Keratinocyte (primary cell): ENCODE measurements around the gene CANT1.

ENCODE experiments used
- CTCF ChIP-seq, 3 experiments: IDR thresholded peaks in 1 of 3; conservative IDR thresholded peaks in 1 of 3; optimal IDR thresholded peaks in 1 of 3; 2 replicates in 2 of 3; 3 replicates in 1 of 3; pipeline versions ENCODE3 to v1.5.1; 2011; ENCODE audit warnings: low read length in 3 of 3, mild to moderate bottlenecking in 3 of 3, moderate library complexity in 2 of 3, control low read depth in 1 of 3, inconsistent platforms in 1 of 3; ENCODE audit not compliant: insufficient read depth in 2 of 3; ENCODE audit errors: extremely low read depth in 1 of 3
- EZH2 ChIP-seq: IDR thresholded peaks from one replicate; pipeline ENCODE4 v1.6.1; 2012; ENCODE audit warnings: inconsistent platforms, mild to moderate bottlenecking, low read length, moderate library complexity

- TF ChIP-seq CTCF (optimal IDR thresholded peaks at IDR 0.05 in 1 of 3, IDR thresholded peaks at IDR 0.05 in 1 of 3, conservative IDR thresholded peaks at IDR 0.05 in 1 of 3; ENCODE audit: extremely low read depth in 1 of 3, insufficient read depth in 2 of 3, low read length in 3 of 3) (no peak), EZH2 (no peak)
Measured at GRCh38 chr17:78977681-78977943, 32.0 kb downstream of the CANT1 start.
